ENCODE results near the gene ACSBG1.

- TF ChIP-seq CTCF (conservative IDR thresholded peaks at IDR 0.05) (no peak), EZH2 (IDR thresholded peaks at IDR 0.05; ENCODE audit: low read depth) (no peak)
Observed at GRCh38 chr15:78223396-78224022, 10.9 kb downstream of the ACSBG1 start.

Data from PC-9 (cell line).